NCI-H446 treated with DMSO at 0.1 percent for 48 hours (cell line): ENCODE data around the gene TMEM235.
"Not testable (repeated sequence)": the region's sequence is repeated elsewhere in the genome, so short reads cannot be mapped to it uniquely, and the experiment has no call there.

ENCODE experiments used
- DNase-seq: peaks from one replicate; lab custom pipeline; 2025; lab: John Stamatoyannopoulos, UW

TMEM235 gene

GRCh38 chr17:78238823-78239488, 7.5 kb downstream of the TMEM235 start:
- DNase-seq: no peak

GRCh38 chr17:78239489-78239931, 8.1 kb downstream of the TMEM235 start:
- DNase-seq: no peak

- no peak for DNase-seq
Measured at GRCh38 chr17:78240012-78240655, 8.7 kb downstream of the TMEM235 start.

GRCh38 chr17:78240839-78241238, 9.4 kb downstream of the TMEM235 start:
- DNase-seq: no peak

GRCh38 chr17:78241277-78242023, 10.0 kb downstream of the TMEM235 start:
- no peak for DNase-seq

GRCh38 chr17:78242024-78242742, 10.8 kb downstream of the TMEM235 start:
- DNase-seq: no peak

- no peak for DNase-seq
Measured at GRCh38 chr17:78247304-78247703, 15.9 kb downstream of the TMEM235 start.

- no peak for DNase-seq
Measured at GRCh38 chr17:78248051-78248914, 16.9 kb downstream of the TMEM235 start.

GRCh38 chr17:78249074-78249817, 17.8 kb downstream of the TMEM235 start:
- no peak for DNase-seq

- no peak for DNase-seq
Measured at GRCh38 chr17:78249818-78250806, 18.7 kb downstream of the TMEM235 start.

- peak; percentile 74 for DNase-seq
Measured at GRCh38 chr17:78250891-78251772, 19.7 kb downstream of the TMEM235 start.

- no peak for DNase-seq
Measured at GRCh38 chr17:78251773-78252103, 20.3 kb downstream of the TMEM235 start.

- DNase-seq: no peak
Measured at GRCh38 chr17:78252111-78252634, 20.7 kb downstream of the TMEM235 start.

GRCh38 chr17:78252701-78253635, 21.5 kb downstream of the TMEM235 start:
- DNase-seq: no peak

- DNase-seq: not testable (repeated sequence)
Measured at GRCh38 chr17:78253636-78253945, 22.2 kb downstream of the TMEM235 start.

GRCh38 chr17:78253946-78254672, 22.7 kb downstream of the TMEM235 start:
- peak; percentile 72 for DNase-seq
